Liver (tissue), 3 donors: ENCODE results near the gene SDR9C7.

Source experiments
- ATF3 ChIP-seq: IDR thresholded peaks from 2 replicates; pipeline ENCODE4 v1.6.1; 2016; ENCODE audit warnings: antibody characterized with exemption
- CTCF ChIP-seq: fragments of 150-350 bp; IDR thresholded peaks from 2 replicates; pipeline ENCODE4 v1.5.1; 2017; ENCODE audit warnings: improper control_type of control experiment, low read depth, low read length; ENCODE audit not compliant: missing input control
- HNF4A ChIP-seq, 2 donors: conservative IDR thresholded peaks; 2 replicates each; pipeline ENCODE4 v1.6.1; 2016; ENCODE audit warnings: antibody characterized with exemption in 2 of 2, mild to moderate bottlenecking in 2 of 2
- MAX ChIP-seq: IDR thresholded peaks from 2 replicates; pipeline ENCODE4 v1.6.1; 2016; ENCODE audit warnings: antibody characterized with exemption
- RAD21 ChIP-seq, 2 donors: IDR thresholded peaks; 2 replicates each; pipeline ENCODE4 v1.6.1; 2016; ENCODE audit warnings: antibody characterized with exemption in 2 of 2, mild to moderate bottlenecking in 2 of 2
- SP1 ChIP-seq: IDR thresholded peaks from 2 replicates; pipeline ENCODE4 v1.6.1; 2018; ENCODE audit warnings: antibody characterized with exemption, mild to moderate bottlenecking
- donor health status: healthy.
- donor health status: healthy.

DNA sequence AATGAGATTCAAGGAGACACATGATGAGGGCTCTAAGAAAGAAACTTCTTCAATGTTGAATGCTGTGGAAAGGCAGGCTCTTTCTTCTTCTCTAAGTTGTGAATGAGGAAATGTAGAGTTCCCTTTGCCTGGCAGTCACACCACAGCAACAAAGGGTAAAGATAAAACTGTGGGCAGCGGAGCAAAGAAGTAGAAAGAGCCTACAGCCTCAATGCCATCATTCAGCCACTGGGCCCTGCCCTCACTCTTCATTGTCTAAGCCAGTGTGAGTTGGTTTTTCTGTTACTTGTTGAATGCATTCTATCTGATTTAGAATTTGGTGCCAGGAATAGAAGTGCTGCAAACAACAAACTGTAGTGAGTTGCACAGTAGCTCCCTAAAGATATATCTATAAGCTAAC, 12.2 kb downstream of the SDR9C7 start:
- TF ChIP-seq CTCF, result no peak
- TF ChIP-seq HNF4A (conservative IDR thresholded peaks at IDR 0.05), result no peak
- TF ChIP-seq ATF3, result no peak
- no peak for TF ChIP-seq RAD21 (IDR thresholded peaks at IDR 0.05)
- TF ChIP-seq SP1, result no peak
- TF ChIP-seq MAX, result no peak
